Measurements from ENCODE around the gene CCNJL.

Gene CCNJL

GRCh38 chr5:160291467-160291866 is 20.9 kb downstream of the CCNJL start:
- DNase-seq (ENCODE audit: low spot score): no peak

- no peak for DNase-seq (ENCODE audit: low spot score)
Observed at GRCh38 chr5:160290751-160291150, 21.6 kb downstream of the CCNJL start.

GRCh38 chr5:160289721-160290120 is 22.6 kb downstream of the CCNJL start:
- no peak for DNase-seq (ENCODE audit: low spot score)

- no peak for DNase-seq (ENCODE audit: low spot score)
Observed at GRCh38 chr5:160289356-160289651, 23.1 kb downstream of the CCNJL start.

GRCh38 chr5:160287378-160288051 is 24.8 kb downstream of the CCNJL start:
- DNase-seq (ENCODE audit: low spot score): peak; percentile 32

GRCh38 chr5:160286947-160287346 is 25.4 kb downstream of the CCNJL start:
- DNase-seq (ENCODE audit: low spot score): no peak

GRCh38 chr5:160285316-160285715 is 27.0 kb downstream of the CCNJL start:
- DNase-seq (ENCODE audit: low spot score): no peak

GRCh38 chr5:160284291-160284873 is 28.0 kb downstream of the CCNJL start:
- no peak for DNase-seq (ENCODE audit: low spot score)

- DNase-seq (ENCODE audit: low spot score): no peak
Observed at GRCh38 chr5:160281275-160281674, 31.1 kb downstream of the CCNJL start.

GRCh38 chr5:160280384-160281095 is 31.8 kb downstream of the CCNJL start:
- no peak for DNase-seq (ENCODE audit: low spot score)

GRCh38 chr5:160278343-160278742 is 34.0 kb downstream of the CCNJL start:
- no peak for DNase-seq (ENCODE audit: low spot score)

- no peak for DNase-seq (ENCODE audit: low spot score)
Observed at GRCh38 chr5:160274483-160274931, 37.9 kb downstream of the CCNJL start.

- no peak for DNase-seq (ENCODE audit: low spot score)
Observed at GRCh38 chr5:160272889-160273288, 39.5 kb downstream of the CCNJL start.

- no peak for DNase-seq (ENCODE audit: low spot score)
Observed at GRCh38 chr5:160272264-160272663, 40.1 kb downstream of the CCNJL start.

GRCh38 chr5:160271836-160272235 is 40.5 kb downstream of the CCNJL start:
- DNase-seq (ENCODE audit: low spot score): no peak

GRCh38 chr5:160271396-160271795 is 41.0 kb downstream of the CCNJL start:
- no peak for DNase-seq (ENCODE audit: low spot score)

- DNase-seq (ENCODE audit: low spot score): no peak
Observed at GRCh38 chr5:160270704-160271103, 41.7 kb downstream of the CCNJL start.

- no peak for DNase-seq (ENCODE audit: low spot score)
Observed at GRCh38 chr5:160269017-160269416, 43.3 kb downstream of the CCNJL start.

- DNase-seq (ENCODE audit: low spot score): no peak
Observed at GRCh38 chr5:160268121-160268520, 44.2 kb downstream of the CCNJL start.

- peak; percentile 41 for DNase-seq (ENCODE audit: low spot score)
Observed at GRCh38 chr5:160266752-160267345, 45.5 kb downstream of the CCNJL start.

GRCh38 chr5:160266044-160266443 is 46.3 kb downstream of the CCNJL start:
- DNase-seq (ENCODE audit: low spot score): no peak

- DNase-seq (ENCODE audit: low spot score): peak; percentile 66
Observed at GRCh38 chr5:160263326-160263855, 49.0 kb downstream of the CCNJL start.
